ENCODE measurements around the gene ANKRD16.

DNA sequence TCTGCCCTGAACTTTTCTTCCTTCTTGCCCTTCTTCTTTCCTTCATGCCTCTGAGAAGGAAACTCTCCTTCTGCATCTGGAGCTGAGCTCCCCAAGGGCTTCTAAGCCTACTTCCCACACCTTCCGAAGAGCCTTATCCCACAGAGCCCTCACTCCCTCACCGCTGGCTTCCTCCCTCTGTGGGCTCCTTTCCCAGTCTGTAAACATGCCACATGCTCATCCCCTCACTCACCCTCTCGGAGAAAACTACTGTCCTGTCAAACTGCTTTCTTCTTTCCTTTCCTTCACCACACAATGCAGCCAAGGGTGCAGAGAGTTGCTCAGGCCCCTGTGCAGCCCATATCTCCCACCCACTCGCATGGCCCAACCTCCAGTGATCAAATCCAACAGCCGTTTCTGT is 18.1 kb downstream of the ANKRD16 start:
- TF ChIP-seq, protein P1, sequence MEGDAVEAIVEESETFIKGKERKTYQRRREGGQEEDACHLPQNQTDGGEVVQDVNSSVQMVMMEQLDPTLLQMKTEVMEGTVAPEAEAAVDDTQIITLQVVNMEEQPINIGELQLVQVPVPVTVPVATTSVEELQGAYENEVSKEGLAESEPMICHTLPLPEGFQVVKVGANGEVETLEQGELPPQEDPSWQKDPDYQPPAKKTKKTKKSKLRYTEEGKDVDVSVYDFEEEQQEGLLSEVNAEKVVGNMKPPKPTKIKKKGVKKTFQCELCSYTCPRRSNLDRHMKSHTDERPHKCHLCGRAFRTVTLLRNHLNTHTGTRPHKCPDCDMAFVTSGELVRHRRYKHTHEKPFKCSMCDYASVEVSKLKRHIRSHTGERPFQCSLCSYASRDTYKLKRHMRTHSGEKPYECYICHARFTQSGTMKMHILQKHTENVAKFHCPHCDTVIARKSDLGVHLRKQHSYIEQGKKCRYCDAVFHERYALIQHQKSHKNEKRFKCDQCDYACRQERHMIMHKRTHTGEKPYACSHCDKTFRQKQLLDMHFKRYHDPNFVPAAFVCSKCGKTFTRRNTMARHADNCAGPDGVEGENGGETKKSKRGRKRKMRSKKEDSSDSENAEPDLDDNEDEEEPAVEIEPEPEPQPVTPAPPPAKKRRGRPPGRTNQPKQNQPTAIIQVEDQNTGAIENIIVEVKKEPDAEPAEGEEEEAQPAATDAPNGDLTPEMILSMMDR (IDR thresholded peaks at IDR 0.05; ENCODE audit: control extremely low read depth in 1 of 3, insufficient read depth in 1 of 3, low read depth in 1 of 3, low read length in 3 of 3) = no peak
- TF ChIP-seq EZH2 (IDR thresholded peaks at IDR 0.05; ENCODE audit: low read depth, low read length, severe bottlenecking) = no peak
- TF ChIP-seq GABPA (IDR thresholded peaks at IDR 0.05; ENCODE audit: borderline replicate concordance, insufficient read depth, low read length) = no peak
- TF ChIP-seq SP1 (IDR thresholded peaks at IDR 0.05; ENCODE audit: low read depth, low read length) = no peak
- no peak for TF ChIP-seq HDAC6 (IDR thresholded peaks at IDR 0.05; ENCODE audit: low read depth, low read length)
